ENCODE data around the gene NOTCH4.

The NOTCH4 gene

GRCh38 chr6:32158052-32158451, 65.8 kb downstream of the NOTCH4 start:
- no peak for DNase-seq

GRCh38 chr6:32156891-32157290, 67.0 kb downstream of the NOTCH4 start:
- DNase-seq, result no peak

GRCh38 chr6:32154514-32155161, 69.2 kb downstream of the NOTCH4 start:
- DNase-seq, result peak; percentile 65

GRCh38 chr6:32153564-32154513, 70.0 kb downstream of the NOTCH4 start, which contains the start of gene PPT2:
PPT2 (plus strand) TSS chr6:32154141; CDS start chr6:32154595, 454 bp downstream.
- peak; percentile 94 for DNase-seq

GRCh38 chr6:32152769-32153563, 70.9 kb downstream of the NOTCH4 start:
- DNase-seq, result peak; percentile 36

- DNase-seq, result peak; percentile 18
Observed at GRCh38 chr6:32151863-32152768, 71.8 kb downstream of the NOTCH4 start, which contains the start of gene PRRT1. PRRT1 (minus strand) TSS chr6:32151939; CDS start chr6:32151827, 112 bp downstream.

- no peak for DNase-seq
Observed at GRCh38 chr6:32151181-32151862, 72.5 kb downstream of the NOTCH4 start.

- DNase-seq, result no peak
Observed at GRCh38 chr6:32149932-32150870, 73.7 kb downstream of the NOTCH4 start.

- no peak for DNase-seq
Observed at GRCh38 chr6:32149092-32149755, 74.6 kb downstream of the NOTCH4 start.

GRCh38 chr6:32148289-32149091, 75.4 kb downstream of the NOTCH4 start:
- peak; percentile 11 for DNase-seq

- no peak for DNase-seq
Observed at GRCh38 chr6:32147401-32148132, 76.3 kb downstream of the NOTCH4 start.

- no peak for DNase-seq
Observed at GRCh38 chr6:32146687-32147086, 77.2 kb downstream of the NOTCH4 start.

GRCh38 chr6:32146287-32146686, 77.6 kb downstream of the NOTCH4 start:
- no peak for DNase-seq
